NT2/D1 (cell line): ENCODE results near the gene MYL1.

Experiments used
- SUZ12 ChIP-seq: IDR thresholded peaks from 2 replicates; pipeline ENCODE4 v1.6.1; 2011; ENCODE audit not compliant: insufficient read length, insufficient read depth; ENCODE audit errors: extremely low read depth
- YY1 ChIP-seq: IDR thresholded peaks from 2 replicates; pipeline ENCODE4 v1.6.1; 2011; ENCODE audit not compliant: insufficient read length, insufficient read depth

GRCh38 chr2:210250622-210251021 is 64.4 kb downstream of the MYL1 start:
- TF ChIP-seq SUZ12 (no peak), YY1 (no peak)
